Uterus (tissue), 4 donors: Measurements from ENCODE around the gene CPNE7. TPM values are rescaled to one million over a fixed set of nuclear protein-coding genes. Genes with fewer than 3 reads are reported as not detected.
A peak's percentile ranks its signal among the peaks of the same experiment; 100 is the strongest.

Experiments used
- DNase-seq, 2 donors: peaks; one replicate each; pipeline ENCODE4 v3.0.0-alpha.2; 2019 to 2020
- H3K27ac ChIP-seq, 2 donors: fragments of 200-600 bp; sonication (generic); 1 replicate in 1 of 2; 2 replicates in 1 of 2; pipeline ENCODE4 v1.5.1; 2016 to 2018
- H3K27me3 ChIP-seq, 2 donors: fragments of 200-600 bp; sonication (generic); one replicate each; pipeline ENCODE4 v1.5.1; 2018 to 2019; ENCODE audit warnings: control low read depth in 1 of 2
- H3K36me3 ChIP-seq, 2 donors: fragments of 200-600 bp; sonication (generic); one replicate each; pipeline ENCODE4 v1.5.1; 2019; ENCODE audit warnings: control low read depth in 1 of 2
- H3K4me1 ChIP-seq, 2 donors: fragments of 200-600 bp; sonication (generic); one replicate each; pipeline ENCODE4 v1.5.1; 2018 to 2019; ENCODE audit warnings: control low read depth in 1 of 2
- H3K4me3 ChIP-seq, 2 donors: fragments of 200-600 bp; sonication (generic); 1 replicate in 1 of 2; 2 replicates in 1 of 2; pipeline ENCODE4 v1.5.1; 2018 to 2019; ENCODE audit warnings: mild to moderate bottlenecking in 1 of 2
- H3K9me3 ChIP-seq, 2 donors: fragments of 200-600 bp; sonication (generic); one replicate each; pipeline ENCODE4 v1.5.1; 2019; ENCODE audit warnings: control low read depth in 1 of 2
- POLR2A ChIP-seq, 2 donors: fragments of 450-650 bp; IDR thresholded peaks; one replicate each; pipeline ENCODE4 v1.6.1; 2016; ENCODE audit warnings: antibody characterized with exemption in 2 of 2, mild to moderate bottlenecking in 1 of 2, moderate library complexity in 1 of 2
- intact Hi-C: fragments of 100-400 bp; cut with DNase I; formaldehyde crosslinking; loops from one replicate; pipeline ENCODE4 v1.15.1; 2023; ENCODE audit warnings: low total_unique reads
- total RNA-seq, 4 donors: library from RNA; depleted of rRNA in 3 of 4; stranded (reverse); fragments of >200 nt in 3 of 4; gene quantifications; one replicate each; pipeline versions ENCODE4 v1.1.0 to v1.2.4, GENCODE V29; 2014 to 2023
- TF ChIP-seq, protein P1 (sequence below), 4 experiments: fragments of 200-600 bp in 2 of 4; fragments of 450-650 bp in 2 of 4; sonication (generic) in 2 of 4; IDR thresholded peaks; one replicate each; pipeline ENCODE4 v1.5.1; 2016 to 2019; ENCODE audit warnings: antibody characterized with exemption in 4 of 4, mild to moderate bottlenecking in 2 of 4, moderate library complexity in 1 of 4
- donor health status: DM: yes; HTN: yes; CAD: no.

Gene CPNE7
- total RNA-seq, 4 donors from 2014 or later: 0.14 to 0.85 TPM; not detected in 2

DNA sequence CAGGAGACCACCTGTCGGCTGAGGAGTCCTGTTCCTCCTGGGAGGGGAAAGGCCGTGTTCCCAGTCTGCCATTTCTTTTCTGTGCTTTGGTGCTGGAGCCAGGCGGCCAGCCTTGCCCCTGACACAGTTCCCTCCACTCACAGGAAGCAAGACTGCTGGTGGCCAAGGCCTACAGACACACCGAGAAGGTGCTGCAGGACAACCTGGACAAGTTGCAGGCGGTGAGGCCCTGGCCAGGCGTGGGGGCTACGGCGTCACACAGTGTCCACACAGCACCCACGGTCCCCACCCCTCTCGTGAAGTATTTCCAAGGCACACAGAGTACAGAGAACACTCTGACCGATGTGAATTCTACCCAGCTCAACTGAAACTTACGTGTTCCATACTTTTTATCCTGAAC is 21.2 kb upstream of the CPNE7 start:
- TF ChIP-seq POLR2A (IDR thresholded peaks at IDR 0.05): no peak
- TF ChIP-seq, protein P1, sequence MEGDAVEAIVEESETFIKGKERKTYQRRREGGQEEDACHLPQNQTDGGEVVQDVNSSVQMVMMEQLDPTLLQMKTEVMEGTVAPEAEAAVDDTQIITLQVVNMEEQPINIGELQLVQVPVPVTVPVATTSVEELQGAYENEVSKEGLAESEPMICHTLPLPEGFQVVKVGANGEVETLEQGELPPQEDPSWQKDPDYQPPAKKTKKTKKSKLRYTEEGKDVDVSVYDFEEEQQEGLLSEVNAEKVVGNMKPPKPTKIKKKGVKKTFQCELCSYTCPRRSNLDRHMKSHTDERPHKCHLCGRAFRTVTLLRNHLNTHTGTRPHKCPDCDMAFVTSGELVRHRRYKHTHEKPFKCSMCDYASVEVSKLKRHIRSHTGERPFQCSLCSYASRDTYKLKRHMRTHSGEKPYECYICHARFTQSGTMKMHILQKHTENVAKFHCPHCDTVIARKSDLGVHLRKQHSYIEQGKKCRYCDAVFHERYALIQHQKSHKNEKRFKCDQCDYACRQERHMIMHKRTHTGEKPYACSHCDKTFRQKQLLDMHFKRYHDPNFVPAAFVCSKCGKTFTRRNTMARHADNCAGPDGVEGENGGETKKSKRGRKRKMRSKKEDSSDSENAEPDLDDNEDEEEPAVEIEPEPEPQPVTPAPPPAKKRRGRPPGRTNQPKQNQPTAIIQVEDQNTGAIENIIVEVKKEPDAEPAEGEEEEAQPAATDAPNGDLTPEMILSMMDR (IDR thresholded peaks at IDR 0.05): no peak
- Histone ChIP-seq H3K4me1 (no peaks in the 10 kb centered on the region), H3K27ac (no peak overlapping the region), H3K27me3 (no peaks in the 10 kb centered on the region), H3K4me3 (no peak overlapping the region), H3K9me3 (no peaks in the 10 kb centered on the region), H3K36me3 (no peaks in the 10 kb centered on the region)
- DNase-seq: no peak
- intact Hi-C loops: no loop called here

DNA sequence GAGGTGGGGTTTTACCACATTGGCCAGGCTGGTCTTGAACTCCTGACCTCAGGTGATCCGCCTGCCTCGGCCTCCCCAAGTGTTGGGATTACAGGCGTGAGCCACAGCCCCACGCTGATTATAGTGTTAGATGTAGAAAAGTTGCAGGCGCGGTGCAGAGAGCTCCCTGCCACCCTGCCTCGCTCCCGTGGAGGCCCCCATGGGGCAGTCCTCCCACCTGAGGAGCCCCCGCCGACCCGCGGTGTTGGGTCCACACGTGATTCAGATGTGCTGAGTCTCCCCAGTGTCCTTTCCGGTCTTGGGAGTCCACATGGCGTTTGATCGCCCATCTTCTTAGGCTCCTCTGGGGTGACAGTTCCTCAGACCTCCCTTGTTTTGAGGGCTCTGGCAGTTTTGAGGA is 20.3 kb upstream of the CPNE7 start:
- H3K9me3 ChIP-seq: no peaks in the 10 kb centered on the region
- peaks cover 0 to 4% of the 10 kb centered on the region in 2 donors for H3K4me1 ChIP-seq
- TF ChIP-seq POLR2A (IDR thresholded peaks at IDR 0.05): no peak
- TF ChIP-seq, protein P1 (IDR thresholded peaks at IDR 0.05): no peak
- DNase-seq: no peak
- intact Hi-C loops: no loop called here
- no peaks in the 10 kb centered on the region for H3K27me3 ChIP-seq
- H3K4me3 ChIP-seq: no peak overlapping the region
- H3K27ac ChIP-seq: no peak overlapping the region
- H3K36me3 ChIP-seq: no peaks in the 10 kb centered on the region

DNA sequence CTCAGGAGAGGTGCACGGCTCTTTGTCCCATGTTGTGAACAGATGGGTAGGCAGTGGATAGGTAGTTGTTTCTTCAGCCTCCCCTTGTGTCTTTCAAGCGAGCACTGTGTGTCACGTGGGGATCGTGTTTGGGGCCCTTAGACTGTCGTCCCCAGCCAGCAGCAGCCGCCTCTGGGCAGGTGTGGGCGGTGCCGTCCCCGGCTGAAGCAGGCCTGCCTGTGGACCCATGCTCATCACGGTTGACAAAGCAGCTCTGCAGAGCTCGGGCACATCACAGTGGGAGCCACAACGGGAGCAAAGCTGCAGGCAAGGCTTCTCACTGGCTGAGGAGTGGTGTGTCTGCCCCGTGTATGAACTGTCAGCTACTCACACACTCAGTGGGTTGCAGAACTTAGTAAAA is 19.8 kb upstream of the CPNE7 start:
- Histone ChIP-seq H3K27me3 (no peaks in the 10 kb centered on the region), H3K9me3 (no peaks in the 10 kb centered on the region), H3K36me3 (no peaks in the 10 kb centered on the region), H3K4me3 (no peak overlapping the region), H3K4me1 (peaks cover 0 to 4% of the 10 kb centered on the region in 2 donors), H3K27ac (no peak overlapping the region)
- TF ChIP-seq, protein P1 (IDR thresholded peaks at IDR 0.05): no peak
- TF ChIP-seq POLR2A (IDR thresholded peaks at IDR 0.05): no peak
- intact Hi-C loops: no loop called here
- DNase-seq: no peak

DNA sequence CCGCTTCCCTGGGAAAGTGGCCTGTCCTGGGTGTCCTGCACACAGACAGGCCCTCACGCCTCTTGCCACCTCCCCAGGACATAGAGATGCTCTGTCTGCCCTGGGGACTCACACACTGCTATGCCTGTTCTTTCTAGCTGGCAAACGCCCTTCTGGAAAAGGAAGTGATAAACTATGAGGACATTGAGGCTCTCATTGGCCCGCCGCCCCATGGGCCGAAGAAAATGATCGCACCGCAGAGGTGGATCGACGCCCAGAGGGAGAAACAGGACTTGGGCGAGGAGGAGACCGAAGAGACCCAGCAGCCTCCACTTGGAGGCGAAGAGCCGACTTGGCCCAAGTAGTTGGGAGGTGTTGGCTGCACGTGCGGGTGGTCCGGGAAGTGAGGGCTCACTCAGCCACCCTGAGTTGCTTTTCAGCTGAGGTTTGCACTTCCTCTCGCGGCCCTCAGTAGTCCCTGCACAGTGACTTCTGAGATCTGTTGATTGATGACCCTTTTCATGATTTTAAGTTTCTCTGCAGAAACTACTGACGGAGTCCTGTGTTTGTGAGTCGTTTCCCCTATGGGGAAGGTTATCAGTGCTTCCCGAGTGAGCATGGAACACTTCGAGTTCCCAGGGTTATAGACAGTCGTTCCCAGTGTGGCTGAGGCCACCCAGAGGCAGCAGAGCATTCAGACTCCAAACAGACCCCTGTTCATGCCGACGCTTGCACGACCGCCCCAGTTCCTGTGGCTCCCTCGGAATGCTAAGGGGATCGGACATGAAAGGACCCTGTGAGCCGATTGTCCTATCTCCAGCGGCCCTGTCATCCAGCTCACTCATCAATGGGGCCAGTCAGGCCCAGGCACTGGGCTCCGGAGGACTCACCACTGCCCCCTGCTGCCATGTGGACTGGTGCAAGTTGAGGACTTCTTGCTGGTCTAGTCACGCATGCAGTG is 18.5 kb upstream of the CPNE7 start:
- Histone ChIP-seq H3K9me3 (no peaks in the 10 kb centered on the region), H3K27me3 (no peaks in the 10 kb centered on the region), H3K4me1 (peaks cover 0 to 4% of the 10 kb centered on the region in 2 donors), H3K27ac (no peak overlapping the region), H3K4me3 (no peak overlapping the region), H3K36me3 (no peaks in the 10 kb centered on the region)
- DNase-seq: peak; percentile 58 to 72
- no peak for TF ChIP-seq POLR2A (IDR thresholded peaks at IDR 0.05)
- TF ChIP-seq, protein P1 (IDR thresholded peaks at IDR 0.05): peak; percentile 44 to 60 (median 58)
- intact Hi-C loops: no loop called here
